Liver (tissue), 9 donors: ENCODE measurements around the gene ARL6. TPM values are rescaled to one million over a fixed set of nuclear protein-coding genes. Genes with fewer than 3 reads are reported as not detected.

Source experiments
- DNase-seq: peaks from one replicate; pipeline ENCODE4 v3.0.0-alpha.2; 2017; ENCODE audit warnings: low spot score
- H3K27ac ChIP-seq, 2 donors: one replicate each; pipeline ENCODE4 v1.7.0; 2013; ENCODE audit warnings: inconsistent platforms in 2 of 2, low read length in 2 of 2, control low read depth in 1 of 2, low read depth in 1 of 2, mild to moderate bottlenecking in 1 of 2
- H3K27me3 ChIP-seq, 4 donors: one replicate each; pipeline versions ENCODE4 v1.6.1 to v1.7.0; 2013; ENCODE audit warnings: low read length in 3 of 4, inconsistent platforms in 1 of 4, mild to moderate bottlenecking in 1 of 4, moderate library complexity in 1 of 4; ENCODE audit not compliant: control insufficient read depth in 4 of 4, insufficient read depth in 4 of 4
- H3K36me3 ChIP-seq, 4 donors: one replicate each; pipeline versions ENCODE4 v1.6.1 to v1.7.0; 2013; ENCODE audit warnings: low read length in 3 of 4, mild to moderate bottlenecking in 3 of 4, low read depth in 1 of 4, moderate library complexity in 1 of 4; ENCODE audit not compliant: control insufficient read depth in 4 of 4, insufficient read depth in 3 of 4
- H3K4me1 ChIP-seq, 4 donors: one replicate each; pipeline versions ENCODE4 v1.6.1 to v1.7.0; 2013; ENCODE audit warnings: low read length in 3 of 4, mild to moderate bottlenecking in 3 of 4, moderate library complexity in 1 of 4; ENCODE audit not compliant: control insufficient read depth in 4 of 4, insufficient read depth in 4 of 4
- H3K4me3 ChIP-seq, 3 donors: one replicate each; pipeline versions ENCODE4 v1.6.1 to v1.7.0; 2013; ENCODE audit warnings: low read length in 3 of 3, control low read depth in 1 of 3, low read depth in 1 of 3, mild to moderate bottlenecking in 1 of 3
- H3K9ac ChIP-seq, 2 donors: one replicate each; pipeline ENCODE4 v1.7.0; 2013; ENCODE audit warnings: low read length in 2 of 2, mild to moderate bottlenecking in 2 of 2, moderate library complexity in 2 of 2, control low read depth in 1 of 2, low read depth in 1 of 2
- H3K9me3 ChIP-seq, 4 donors: one replicate each; pipeline versions ENCODE4 v1.6.1 to v1.7.0; 2013; ENCODE audit warnings: low read length in 3 of 4; ENCODE audit not compliant: control insufficient read depth in 4 of 4
- CTCF ChIP-seq: fragments of 150-350 bp; IDR thresholded peaks from 2 replicates; pipeline ENCODE4 v1.5.1; 2017; ENCODE audit warnings: improper control_type of control experiment, low read depth, low read length; ENCODE audit not compliant: missing input control
- FOXA1 ChIP-seq: IDR thresholded peaks from 2 replicates; pipeline ENCODE4 v1.6.1; 2016; ENCODE audit warnings: antibody characterized with exemption
- FOXA2 ChIP-seq: IDR thresholded peaks from 2 replicates; pipeline ENCODE4 v1.6.1; 2016; ENCODE audit warnings: antibody characterized with exemption
- GABPA ChIP-seq, 2 donors: IDR thresholded peaks in 1 of 2; conservative IDR thresholded peaks in 1 of 2; 2 replicates each; pipeline ENCODE4 v1.6.1; 2016; ENCODE audit warnings: antibody characterized with exemption in 2 of 2, mild to moderate bottlenecking in 1 of 2, moderate library complexity in 1 of 2
- HNF4A ChIP-seq, 2 donors: conservative IDR thresholded peaks; 2 replicates each; pipeline ENCODE4 v1.6.1; 2016; ENCODE audit warnings: antibody characterized with exemption in 2 of 2, mild to moderate bottlenecking in 2 of 2
- HNF4G ChIP-seq: IDR thresholded peaks from 2 replicates; pipeline ENCODE4 v1.6.1; 2016; ENCODE audit warnings: antibody characterized with exemption
- MAX ChIP-seq: IDR thresholded peaks from 2 replicates; pipeline ENCODE4 v1.6.1; 2016; ENCODE audit warnings: antibody characterized with exemption
- NR2F2 ChIP-seq: IDR thresholded peaks from 2 replicates; pipeline ENCODE4 v1.6.1; 2016; ENCODE audit warnings: antibody characterized with exemption
- RAD21 ChIP-seq, 2 donors: IDR thresholded peaks; 2 replicates each; pipeline ENCODE4 v1.6.1; 2016; ENCODE audit warnings: antibody characterized with exemption in 2 of 2, mild to moderate bottlenecking in 2 of 2
- REST ChIP-seq: IDR thresholded peaks from 2 replicates; pipeline ENCODE4 v1.6.1; 2016; ENCODE audit warnings: antibody characterized with exemption, mild to moderate bottlenecking
- RXRA ChIP-seq, 2 donors: IDR thresholded peaks; 2 replicates each; pipeline ENCODE4 v1.6.1; 2017 to 2018; ENCODE audit warnings: antibody characterized with exemption in 2 of 2, mild to moderate bottlenecking in 1 of 2
- SP1 ChIP-seq: IDR thresholded peaks from 2 replicates; pipeline ENCODE4 v1.6.1; 2018; ENCODE audit warnings: antibody characterized with exemption, mild to moderate bottlenecking
- YY1 ChIP-seq: IDR thresholded peaks from 2 replicates; pipeline ENCODE4 v1.6.1; 2016; ENCODE audit warnings: antibody characterized with exemption, mild to moderate bottlenecking
- ZBTB33 ChIP-seq: IDR thresholded peaks from 2 replicates; pipeline ENCODE4 v1.6.1; 2016; ENCODE audit warnings: antibody characterized with exemption
- WGBS: extraction: QIAGEN DNeasy Blood & Tissue Kit; methylation state at CpG from one replicate; pipeline ENCODE4 v1.1.7; 2013; 5-methylcytosine and 5-hydroxymethylcytosine counted together
- polyA plus RNA-seq, 2 donors: library from polyadenylated mRNA; stranded (reverse) in 1 of 2; unstranded in 1 of 2; fragments of 200-250 nt in 1 of 2; fragments of >200 nt in 1 of 2; fragmentation: Nextera tagmentation in 1 of 2; extraction: Ambion mirVana in 1 of 2; gene quantifications; one replicate each; pipeline versions ENCODE4 v1.2.1 to v1.2.3, GENCODE V29; 2013 to 2015
- total RNA-seq, 2 donors: library from RNA; depleted of rRNA; stranded (reverse); fragments of >200 nt; gene quantifications; one replicate each; pipeline ENCODE4 v1.2.3, GENCODE V29; 2014
- donor health status: healthy.
- donor health status: healthy.
- donor health status: healthy.
- donor health status: healthy.
- donor health status: healthy.

ARL6 gene
- total and polyA plus RNA-seq, 4 donors = 1.1 to 3.4 (median 1.4) TPM

GRCh38 chr3:97736928-97737327 lies 27.6 kb upstream of the ARL6 start:
- no peaks in the 10 kb centered on the region for H3K4me1 ChIP-seq
- no peak for TF ChIP-seq CTCF
- TF ChIP-seq NR2F2 = peak; percentile 16
- peaks cover 0 to 4% (median 0%) of the 10 kb centered on the region in 4 donors for H3K27me3 ChIP-seq
- no peak overlapping the region for H3K4me3 ChIP-seq
- H3K27ac ChIP-seq = no peak overlapping the region
- no peak for DNase-seq
- no peak overlapping the region for H3K9ac ChIP-seq
- 47% methylated on average over 3 of the region's 3 CpGs for WGBS
- no peaks in the 10 kb centered on the region for H3K9me3 ChIP-seq
- H3K36me3 ChIP-seq = no peaks in the 10 kb centered on the region

- H3K4me3 ChIP-seq = no peak overlapping the region
- DNase-seq = no peak
- no peaks in the 10 kb centered on the region for H3K27me3 ChIP-seq
- H3K27ac ChIP-seq = no peak overlapping the region
- H3K9ac ChIP-seq = no peak overlapping the region
- H3K9me3 ChIP-seq = no peaks in the 10 kb centered on the region
- TF ChIP-seq ZBTB33 (no peak), FOXA1 (no peak), REST (no peak), GABPA (IDR thresholded peaks at IDR 0.05 in 1 of 2, conservative IDR thresholded peaks at IDR 0.05 in 1 of 2) (no peak), HNF4G (no peak), YY1 (no peak), RXRA (IDR thresholded peaks at IDR 0.05) (no peak), FOXA2 (no peak), MAX (no peak), RAD21 (IDR thresholded peaks at IDR 0.05) (no peak), NR2F2 (no peak), SP1 (no peak), HNF4A (conservative IDR thresholded peaks at IDR 0.05) (no peak)
- 57% methylated on average over 1 of the region's 1 CpG for WGBS
- no peaks in the 10 kb centered on the region for H3K36me3 ChIP-seq
- no peaks in the 10 kb centered on the region for H3K4me1 ChIP-seq
Measured at GRCh38 chr3:97738761-97739160, 25.8 kb upstream of the ARL6 start.
